HL-60/S4 treated with retinoic acid at 250 ng/mL for 4 days and 3 days (cell line): ENCODE data around the gene KIAA1614.

Experiments
- in situ Hi-C: fragments of 300-500 bp; cut with MboI; formaldehyde crosslinking; loops from 2 replicates; pipeline ENCODE4 v1.7.0; 2022; ENCODE audit warnings: low sequenced_read_pairs

KIAA1614 gene

DNA sequence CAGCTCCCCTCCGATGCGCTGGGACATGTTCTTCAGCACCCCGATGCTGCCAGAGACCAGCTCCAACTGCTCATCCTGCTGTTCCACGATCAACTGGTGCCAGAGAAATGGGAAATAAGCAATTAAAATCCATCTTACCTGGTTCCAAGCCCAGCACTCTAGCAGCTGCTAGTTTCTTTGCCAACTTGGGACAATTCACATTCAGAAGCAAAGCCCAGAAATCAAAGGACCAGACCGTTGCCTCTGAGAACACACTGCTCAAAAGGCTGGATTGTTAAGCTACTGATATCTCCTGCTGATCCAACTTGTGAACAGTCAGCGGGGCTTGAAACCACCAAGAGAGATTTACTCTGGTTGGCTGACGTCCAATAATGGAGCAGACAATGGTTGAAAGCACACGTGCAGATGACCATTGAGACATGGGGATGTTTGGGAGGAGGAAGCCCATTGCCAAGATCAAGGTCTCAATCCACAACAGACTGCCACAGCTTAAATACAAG, 75.6 kb downstream of the KIAA1614 start:
- in situ Hi-C loops = no loop called here

GRCh38 chr1:180994262-180994661, 81.6 kb downstream of the KIAA1614 start:
- in situ Hi-C loops = no loop called here

GRCh38 chr1:180997843-180998504, 85.3 kb downstream of the KIAA1614 start:
- in situ Hi-C loops = no loop called here
